GM20431 (cell line): ENCODE results near the gene SLC2A4RG.

Experiments
- in situ Hi-C: fragments of 300-500 bp; cut with MseI, MboI; formaldehyde crosslinking; loops from one replicate; pipeline ENCODE4 v1.15.0; 2020; ENCODE audit warnings: low sequenced_read_pairs; ENCODE audit not compliant: unreplicated experiment

The SLC2A4RG gene, protein sequence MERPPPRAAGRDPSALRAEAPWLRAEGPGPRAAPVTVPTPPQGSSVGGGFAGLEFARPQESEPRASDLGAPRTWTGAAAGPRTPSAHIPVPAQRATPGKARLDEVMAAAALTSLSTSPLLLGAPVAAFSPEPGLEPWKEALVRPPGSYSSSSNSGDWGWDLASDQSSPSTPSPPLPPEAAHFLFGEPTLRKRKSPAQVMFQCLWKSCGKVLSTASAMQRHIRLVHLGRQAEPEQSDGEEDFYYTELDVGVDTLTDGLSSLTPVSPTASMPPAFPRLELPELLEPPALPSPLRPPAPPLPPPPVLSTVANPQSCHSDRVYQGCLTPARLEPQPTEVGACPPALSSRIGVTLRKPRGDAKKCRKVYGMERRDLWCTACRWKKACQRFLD

DNA sequence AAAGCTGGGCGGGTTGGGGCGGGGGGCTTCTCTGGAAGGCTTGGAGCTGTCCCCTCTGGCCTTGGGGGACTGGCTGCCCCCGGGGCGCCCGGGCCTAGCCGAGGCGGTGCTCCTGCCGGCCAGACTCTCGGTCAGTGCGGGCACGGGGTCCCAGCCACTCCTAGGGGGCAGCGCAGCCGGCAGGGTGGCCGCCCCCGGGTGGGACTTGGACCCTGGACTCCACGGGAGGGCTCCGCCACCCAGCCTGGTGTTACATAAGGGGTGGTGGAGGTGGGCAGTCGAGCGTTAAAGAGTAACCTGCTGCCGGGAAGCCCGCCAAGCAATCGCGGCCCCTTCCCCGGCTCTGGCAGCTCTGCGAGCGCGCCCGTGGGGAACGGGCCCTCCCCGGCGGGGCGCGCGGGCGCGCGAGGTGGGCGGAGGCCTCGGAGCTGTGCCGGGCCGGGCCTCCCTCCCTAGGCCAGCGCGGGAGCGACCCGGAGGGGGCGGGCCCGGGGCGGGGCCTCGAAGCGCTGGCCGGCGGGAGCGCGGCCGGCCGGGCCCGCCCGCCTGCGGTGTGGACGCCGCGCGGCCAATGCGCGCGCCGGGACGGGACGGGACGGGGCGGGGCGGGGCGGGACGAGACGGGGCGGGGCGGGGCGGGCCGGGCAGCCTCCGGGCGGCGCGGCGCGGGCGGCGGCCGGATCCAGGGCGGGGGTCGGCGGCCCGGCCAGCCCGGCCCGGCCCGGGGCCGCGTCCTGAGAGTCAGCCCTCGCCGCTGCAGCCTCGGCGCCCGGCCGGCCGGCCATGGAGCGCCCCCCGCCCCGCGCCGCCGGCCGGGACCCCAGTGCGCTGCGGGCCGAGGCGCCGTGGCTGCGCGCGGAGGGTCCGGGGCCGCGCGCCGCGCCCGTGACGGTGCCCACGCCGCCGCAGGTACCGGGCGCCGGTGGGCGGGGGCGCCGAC, at the start of gene SLC2A4RG:
Gene SLC2A4RG, plus strand, starts transcription at position 647 of the 940 bp plus-strand sequence. Its CDS starts 137 bp downstream, at position 784.
- in situ Hi-C loops: no loop called here

DNA sequence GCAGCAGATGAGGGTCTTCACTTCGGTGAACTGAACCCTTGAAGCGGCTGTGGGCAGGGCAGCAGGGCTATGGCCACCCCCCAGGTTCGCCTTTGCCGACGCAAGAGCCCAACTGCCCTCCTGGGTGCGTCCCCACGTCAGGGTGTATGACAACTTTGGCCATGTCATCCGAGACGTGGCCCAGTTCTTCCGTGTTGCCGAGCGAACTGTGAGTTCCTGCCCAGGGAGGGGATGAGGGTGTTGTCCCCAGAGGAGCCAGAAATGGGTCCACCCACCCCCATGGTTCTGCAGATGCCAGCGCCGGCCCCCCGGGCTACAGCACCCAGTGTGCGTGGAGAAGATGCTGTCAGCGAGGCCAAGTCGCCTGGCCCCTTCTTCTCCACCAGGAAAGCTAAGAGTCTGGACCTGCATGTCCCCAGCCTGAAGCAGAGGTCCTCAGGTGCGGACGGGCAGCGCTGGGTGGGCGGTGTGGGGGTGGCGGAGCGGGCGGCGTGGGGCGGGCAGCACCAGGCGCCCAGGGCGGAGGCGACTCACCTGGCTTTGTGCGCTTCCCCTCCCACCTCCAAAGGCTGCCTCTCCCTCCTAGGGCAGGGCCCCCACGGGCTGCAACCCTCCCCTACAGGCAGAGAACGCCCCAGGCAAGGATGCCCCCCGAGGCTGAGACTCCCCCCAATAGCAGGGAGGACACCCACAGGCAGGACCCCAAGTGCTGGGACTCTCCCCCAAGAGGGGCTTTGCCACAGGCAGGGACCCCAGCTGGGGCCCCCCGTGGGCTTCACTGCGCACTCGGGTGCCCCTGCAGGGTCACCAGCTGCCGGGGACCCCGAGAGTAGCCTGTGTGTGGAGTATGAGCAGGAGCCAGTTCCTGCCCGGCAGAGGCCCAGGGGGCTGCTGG, 49.3 kb upstream of the SLC2A4RG start:
- in situ Hi-C loops: no loop called here

DNA sequence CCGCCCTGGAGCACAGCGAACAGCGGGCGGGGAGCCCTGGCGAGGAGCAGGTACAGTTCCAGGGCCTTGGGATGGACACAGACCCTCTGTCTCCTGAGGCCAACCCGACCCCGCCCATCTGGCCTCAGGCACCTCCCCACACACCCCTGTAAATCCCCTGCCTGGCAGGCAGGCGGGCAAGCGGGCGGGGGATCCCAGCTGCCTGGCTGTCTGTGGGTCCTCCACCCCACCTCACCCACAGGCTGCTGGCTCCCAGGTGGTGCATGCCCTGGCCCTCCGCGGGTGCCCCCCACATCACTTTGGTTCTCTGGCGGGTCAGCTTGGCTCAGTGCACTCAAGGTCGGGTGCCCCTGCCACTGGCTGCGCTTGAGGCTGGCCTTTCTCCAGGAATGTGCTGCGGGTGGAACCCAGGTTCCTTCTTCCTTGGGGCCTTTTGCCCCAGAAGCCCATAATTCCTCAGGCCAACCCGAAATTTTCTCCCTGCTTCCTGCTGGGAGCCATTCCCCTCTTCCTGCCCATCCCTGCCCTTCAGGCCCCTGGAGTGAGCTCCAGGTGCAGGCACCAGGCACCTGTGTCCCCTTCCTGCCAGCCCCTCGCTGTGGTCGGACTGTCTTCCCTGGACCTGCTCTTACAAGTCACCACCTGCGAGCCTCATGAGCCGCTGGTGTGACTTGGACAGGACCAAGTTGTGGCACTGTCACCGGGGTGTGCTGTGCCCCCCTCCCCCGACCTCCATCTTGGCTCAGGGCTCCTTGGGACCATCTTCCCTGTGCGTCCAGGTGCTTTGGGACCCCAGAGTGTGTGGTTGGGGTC, 48.5 kb upstream of the SLC2A4RG start:
- in situ Hi-C loops: no loop called here

DNA sequence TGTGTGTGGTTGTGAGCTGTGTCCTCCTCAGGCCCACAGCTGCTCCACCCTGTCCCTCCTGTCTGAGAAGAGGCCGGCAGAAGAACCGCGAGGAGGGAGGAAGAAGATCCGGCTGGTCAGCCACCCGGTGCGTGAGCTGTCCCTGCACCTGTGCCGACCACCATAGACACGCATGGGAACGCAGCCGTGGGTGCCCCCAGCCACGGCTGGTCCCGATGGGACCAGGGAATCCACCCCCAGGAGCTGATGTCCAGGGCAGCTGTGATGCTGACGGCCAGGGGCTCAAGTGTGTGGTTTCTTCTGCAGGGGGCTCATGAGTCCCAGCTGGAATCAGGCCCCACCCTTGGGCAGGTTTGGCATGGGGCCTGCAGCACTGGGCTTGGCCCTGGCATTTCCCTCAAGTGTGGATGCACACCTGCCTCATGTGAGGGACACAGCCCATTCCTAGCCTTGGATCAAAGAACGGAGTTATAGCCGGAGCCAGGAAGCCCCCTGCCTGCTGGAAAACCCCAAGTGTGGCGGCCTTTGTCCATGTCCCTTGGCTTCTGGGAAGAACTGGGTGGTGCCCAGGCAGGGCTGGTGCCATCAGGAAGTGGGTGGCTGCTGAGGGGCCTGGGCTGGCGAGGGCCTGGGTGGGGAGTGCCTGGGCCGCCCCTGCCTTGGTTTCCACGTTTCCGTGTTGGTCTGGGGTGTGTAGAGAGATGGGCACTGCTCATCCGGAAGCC, 47.7 kb upstream of the SLC2A4RG start:
- in situ Hi-C loops: no loop called here

DNA sequence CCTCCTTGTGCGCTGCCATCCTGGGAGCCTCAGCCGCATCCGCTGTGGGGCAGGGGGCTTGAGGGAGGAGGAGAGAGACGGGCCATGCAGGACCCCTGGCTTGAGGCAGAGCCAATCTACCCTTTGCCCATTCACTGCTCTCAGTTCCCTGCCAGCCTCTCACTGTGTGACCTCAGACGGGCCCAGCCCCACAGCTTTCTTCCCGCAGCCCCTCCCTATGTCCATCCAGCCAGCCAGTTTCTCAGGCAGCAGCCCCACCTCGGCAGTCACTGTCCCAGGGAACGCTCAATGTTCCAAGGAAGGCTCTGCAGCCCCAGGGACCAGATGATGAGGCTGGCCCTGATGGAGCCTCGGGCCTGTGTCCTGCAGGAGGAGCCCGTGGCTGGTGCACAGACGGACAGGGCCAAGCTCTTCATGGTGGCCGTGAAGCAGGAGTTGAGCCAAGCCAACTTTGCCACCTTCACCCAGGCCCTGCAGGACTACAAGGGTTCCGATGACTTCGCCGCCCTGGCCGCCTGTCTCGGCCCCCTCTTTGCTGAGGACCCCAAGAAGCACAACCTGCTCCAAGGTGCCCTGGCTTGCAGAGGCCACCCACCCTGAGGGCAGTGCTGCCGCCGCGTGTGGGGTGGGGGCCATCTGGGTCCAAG, 47.0 kb upstream of the SLC2A4RG start:
- in situ Hi-C loops: no loop called here

DNA sequence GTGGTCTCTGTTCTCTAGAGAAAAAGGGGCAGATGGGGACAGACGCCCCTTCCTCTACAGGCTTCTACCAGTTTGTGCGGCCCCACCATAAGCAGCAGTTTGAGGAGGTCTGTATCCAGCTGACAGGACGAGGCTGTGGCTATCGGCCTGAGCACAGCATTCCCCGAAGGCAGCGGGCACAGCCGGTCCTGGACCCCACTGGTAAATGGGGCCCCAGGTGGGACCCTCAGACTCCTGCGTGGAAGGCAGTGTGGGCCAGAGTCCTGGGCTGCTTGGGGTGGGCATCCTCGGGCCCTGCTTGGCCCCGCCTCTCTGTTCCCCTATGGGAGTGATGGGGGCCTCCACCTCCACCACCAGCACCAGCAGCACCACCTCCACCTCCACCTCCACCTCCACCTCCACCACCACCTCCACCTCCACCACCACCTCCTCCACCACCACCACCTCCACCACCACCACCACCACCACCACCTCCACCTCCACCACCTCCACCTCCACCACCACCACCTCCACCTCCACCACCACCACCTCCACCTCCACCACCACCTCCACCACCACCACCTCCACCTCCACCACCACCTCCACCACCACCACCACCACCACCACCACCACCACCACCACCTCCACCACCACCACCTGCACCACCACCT, 46.4 kb upstream of the SLC2A4RG start:
- in situ Hi-C loops: no loop called here

DNA sequence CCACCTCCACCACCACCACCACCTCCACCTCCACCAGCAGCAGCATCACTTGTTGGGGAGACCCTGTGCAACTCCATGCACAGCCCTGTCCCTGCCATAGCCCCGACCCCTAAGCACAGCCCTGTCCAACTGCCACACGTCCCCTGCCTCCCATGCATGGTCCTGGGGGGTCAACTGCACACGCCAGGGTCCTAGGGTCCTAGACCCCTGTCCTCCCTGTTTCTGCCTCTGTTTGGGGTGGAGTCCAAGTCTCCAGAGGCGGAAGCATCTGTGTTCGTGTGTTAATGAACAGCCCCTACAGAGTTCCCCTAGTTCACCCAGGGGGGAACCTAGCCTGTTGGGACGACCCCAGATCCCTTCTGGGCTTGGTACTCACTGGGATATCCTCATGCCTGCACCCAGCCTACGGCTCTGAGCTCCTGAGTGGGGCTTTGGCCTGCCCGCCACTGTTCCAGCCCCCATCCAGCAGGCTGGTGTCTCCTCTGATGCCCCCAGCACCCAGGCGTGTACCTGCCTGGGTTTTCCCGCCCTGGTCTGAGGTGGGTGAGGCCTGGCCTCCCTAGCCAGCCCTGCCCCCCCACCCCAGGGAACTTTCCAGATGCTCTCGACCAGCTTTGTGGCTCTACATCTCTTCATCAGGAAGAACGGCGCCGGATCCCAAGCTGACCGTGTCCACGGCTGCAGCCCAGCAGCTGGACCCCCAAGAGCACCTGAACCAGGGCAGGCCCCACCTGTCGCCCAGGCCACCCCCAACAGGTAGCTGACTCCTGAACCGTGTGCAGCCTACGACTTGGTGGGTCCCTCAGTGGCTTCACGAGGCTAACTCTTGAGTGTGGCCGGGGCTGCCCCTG, 45.6 kb upstream of the SLC2A4RG start:
- in situ Hi-C loops: no loop called here

DNA sequence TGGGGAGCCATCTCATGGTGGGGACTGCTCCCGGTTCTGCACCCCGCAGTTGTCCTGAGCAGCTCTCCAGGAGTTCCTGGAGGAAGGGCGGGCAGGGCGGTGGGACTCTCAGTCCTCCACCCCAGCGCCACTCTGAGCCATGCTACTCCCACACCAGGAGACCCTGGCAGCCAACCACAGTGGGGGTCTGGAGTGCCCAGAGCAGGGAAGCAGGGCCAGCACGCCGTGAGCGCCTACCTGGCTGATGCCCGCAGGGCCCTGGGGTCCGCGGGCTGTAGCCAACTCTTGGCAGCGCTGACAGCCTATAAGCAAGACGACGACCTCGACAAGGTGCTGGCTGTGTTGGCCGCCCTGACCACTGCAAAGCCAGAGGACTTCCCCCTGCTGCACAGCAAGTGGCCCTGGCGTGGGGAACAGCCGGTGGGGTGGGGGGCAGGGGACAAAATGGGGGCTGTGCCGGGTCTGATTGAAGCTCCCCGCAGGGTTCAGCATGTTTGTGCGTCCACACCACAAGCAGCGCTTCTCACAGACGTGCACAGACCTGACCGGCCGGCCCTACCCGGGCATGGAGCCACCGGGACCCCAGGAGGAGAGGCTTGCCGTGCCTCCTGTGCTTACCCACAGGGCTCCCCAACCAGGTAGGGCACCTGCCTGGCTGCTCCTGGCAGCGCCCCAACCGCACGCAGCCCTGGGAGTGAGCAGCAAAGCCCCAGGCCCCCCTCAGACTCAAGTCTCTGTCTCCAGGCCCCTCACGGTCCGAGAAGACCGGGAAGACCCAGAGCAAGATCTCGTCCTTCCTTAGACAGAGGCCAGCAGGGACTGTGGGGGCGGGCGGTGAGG, 44.8 kb upstream of the SLC2A4RG start:
- in situ Hi-C loops: no loop called here

DNA sequence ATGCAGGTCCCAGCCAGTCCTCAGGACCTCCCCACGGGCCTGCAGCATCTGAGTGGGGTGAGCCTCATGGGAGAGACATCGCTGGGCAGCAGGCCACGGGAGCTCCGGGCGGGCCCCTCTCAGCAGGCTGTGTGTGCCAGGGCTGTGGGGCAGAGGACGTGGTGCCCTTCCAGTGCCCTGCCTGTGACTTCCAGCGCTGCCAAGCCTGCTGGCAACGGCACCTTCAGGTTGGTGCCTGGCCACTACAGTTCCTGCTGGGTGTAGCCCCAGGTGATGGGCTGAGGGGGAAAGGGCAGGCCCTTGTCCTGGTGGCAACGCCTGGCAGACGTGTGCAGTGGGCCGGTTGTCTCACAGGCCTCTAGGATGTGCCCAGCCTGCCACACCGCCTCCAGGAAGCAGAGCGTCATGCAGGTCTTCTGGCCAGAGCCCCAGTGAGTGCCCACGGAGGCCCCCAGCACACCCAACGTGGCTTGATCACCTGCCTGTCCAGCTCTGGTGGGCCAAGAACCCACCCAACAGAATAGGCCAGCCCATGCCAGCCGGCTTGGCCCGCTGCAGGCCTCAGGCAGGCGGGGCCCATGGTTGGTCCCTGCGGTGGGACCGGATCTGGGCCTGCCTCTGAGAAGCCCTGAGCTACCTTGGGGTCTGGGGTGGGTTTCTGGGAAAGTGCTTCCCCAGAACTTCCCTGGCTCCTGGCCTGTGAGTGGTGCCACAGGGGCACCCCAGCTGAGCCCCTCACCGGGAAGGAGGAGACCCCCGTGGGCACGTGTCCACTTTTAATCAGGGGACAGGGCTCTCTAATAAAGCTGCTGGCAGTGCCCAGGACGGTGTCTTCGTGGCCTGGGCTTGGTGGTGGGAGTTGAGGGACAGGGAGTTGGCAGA, 43.9 kb upstream of the SLC2A4RG start:
- in situ Hi-C loops: no loop called here

DNA sequence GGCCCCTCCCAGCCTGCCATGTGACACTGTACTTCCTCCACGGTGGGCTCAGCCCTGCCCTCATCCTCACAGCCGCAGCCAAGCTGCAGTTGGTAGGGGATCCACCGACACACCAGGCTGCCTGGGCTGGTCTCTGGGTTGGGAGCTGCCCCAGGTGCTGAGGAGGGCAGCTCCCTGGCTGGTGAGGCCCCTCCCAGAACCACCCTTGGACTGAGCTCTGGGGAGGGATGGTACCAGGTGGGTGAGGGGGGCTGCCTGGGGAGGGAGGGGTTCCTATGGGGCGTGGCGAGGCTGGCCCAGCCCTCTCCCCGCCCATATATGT, 43.3 kb upstream of the SLC2A4RG start:
- in situ Hi-C loops: no loop called here

DNA sequence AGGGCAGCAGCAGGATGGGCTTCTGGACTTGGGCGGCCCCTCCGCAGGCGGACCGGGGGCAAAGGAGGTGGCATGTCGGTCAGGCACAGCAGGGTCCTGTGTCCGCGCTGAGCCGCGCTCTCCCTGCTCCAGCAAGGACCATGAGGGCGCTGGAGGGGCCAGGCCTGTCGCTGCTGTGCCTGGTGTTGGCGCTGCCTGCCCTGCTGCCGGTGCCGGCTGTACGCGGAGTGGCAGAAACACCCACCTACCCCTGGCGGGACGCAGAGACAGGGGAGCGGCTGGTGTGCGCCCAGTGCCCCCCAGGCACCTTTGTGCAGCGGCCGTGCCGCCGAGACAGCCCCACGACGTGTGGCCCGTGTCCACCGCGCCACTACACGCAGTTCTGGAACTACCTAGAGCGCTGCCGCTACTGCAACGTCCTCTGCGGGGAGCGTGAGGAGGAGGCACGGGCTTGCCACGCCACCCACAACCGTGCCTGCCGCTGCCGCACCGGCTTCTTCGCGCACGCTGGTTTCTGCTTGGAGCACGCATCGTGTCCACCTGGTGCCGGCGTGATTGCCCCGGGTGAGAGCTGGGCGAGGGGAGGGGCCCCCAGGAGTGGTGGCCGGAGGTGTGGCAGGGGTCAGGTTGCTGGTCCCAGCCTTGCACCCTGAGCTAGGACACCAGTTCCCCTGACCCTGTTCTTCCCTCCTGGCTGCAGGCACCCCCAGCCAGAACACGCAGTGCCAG, 42.8 kb upstream of the SLC2A4RG start, which contains the start of gene TNFRSF6B:
Gene TNFRSF6B, plus strand, starts transcription at position 25 of the 729 bp plus-strand sequence. Its CDS starts 116 bp downstream, at position 141.
- in situ Hi-C loops: no loop called here

DNA sequence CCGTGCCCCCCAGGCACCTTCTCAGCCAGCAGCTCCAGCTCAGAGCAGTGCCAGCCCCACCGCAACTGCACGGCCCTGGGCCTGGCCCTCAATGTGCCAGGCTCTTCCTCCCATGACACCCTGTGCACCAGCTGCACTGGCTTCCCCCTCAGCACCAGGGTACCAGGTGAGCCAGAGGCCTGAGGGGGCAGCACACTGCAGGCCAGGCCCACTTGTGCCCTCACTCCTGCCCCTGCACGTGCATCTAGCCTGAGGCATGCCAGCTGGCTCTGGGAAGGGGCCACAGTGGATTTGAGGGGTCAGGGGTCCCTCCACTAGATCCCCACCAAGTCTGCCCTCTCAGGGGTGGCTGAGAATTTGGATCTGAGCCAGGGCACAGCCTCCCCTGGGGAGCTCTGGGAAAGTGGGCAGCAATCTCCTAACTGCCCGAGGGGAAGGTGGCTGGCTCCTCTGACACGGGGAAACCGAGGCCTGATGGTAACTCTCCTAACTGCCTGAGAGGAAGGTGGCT, 42.2 kb upstream of the SLC2A4RG start:
- in situ Hi-C loops: no loop called here

DNA sequence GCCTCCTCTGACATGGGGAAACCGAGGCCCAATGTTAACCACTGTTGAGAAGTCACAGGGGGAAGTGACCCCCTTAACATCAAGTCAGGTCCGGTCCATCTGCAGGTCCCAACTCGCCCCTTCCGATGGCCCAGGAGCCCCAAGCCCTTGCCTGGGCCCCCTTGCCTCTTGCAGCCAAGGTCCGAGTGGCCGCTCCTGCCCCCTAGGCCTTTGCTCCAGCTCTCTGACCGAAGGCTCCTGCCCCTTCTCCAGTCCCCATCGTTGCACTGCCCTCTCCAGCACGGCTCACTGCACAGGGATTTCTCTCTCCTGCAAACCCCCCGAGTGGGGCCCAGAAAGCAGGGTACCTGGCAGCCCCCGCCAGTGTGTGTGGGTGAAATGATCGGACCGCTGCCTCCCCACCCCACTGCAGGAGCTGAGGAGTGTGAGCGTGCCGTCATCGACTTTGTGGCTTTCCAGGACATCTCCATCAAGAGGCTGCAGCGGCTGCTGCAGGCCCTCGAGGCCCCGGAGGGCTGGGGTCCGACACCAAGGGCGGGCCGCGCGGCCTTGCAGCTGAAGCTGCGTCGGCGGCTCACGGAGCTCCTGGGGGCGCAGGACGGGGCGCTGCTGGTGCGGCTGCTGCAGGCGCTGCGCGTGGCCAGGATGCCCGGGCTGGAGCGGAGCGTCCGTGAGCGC, 41.6 kb upstream of the SLC2A4RG start:
- in situ Hi-C loops: no loop called here
